MCF 10A (cell line): ENCODE measurements around the gene CAPN10. TPM values are rescaled to one million over a fixed set of nuclear protein-coding genes. Genes with fewer than 3 reads are reported as not detected.
A peak's percentile ranks its signal among the peaks of the same experiment; 100 is the strongest.

Experiments used
- BruUV-seq: library from RNA; stranded (reverse); fragments of 400-500 nt; replicated peaks from 2 replicates; lab custom pipeline; 2021; lab: Mats Ljungman, UMichigan
- CTCF ChIA-PET: fragments of 300-600 bp; sonication (Branson Sonifier 250); formaldehyde crosslinking; extraction: SDS; loops from one replicate; lab custom pipeline; 2021; ENCODE audit warnings: antibody characterized with exemption, inconsistent platforms; lab: Yijun Ruan, JAX
- POLR2A ChIA-PET: fragments of 300-600, 350-650 bp; sonication (Branson Sonifier 250); formaldehyde crosslinking; extraction: SDS; loops from one replicate; lab custom pipeline; 2020; ENCODE audit warnings: antibody characterized with exemption, inconsistent platforms; lab: Yijun Ruan, JAX
- DNase-seq: peaks from one replicate; pipeline ENCODE4 v3.0.0-alpha.2; 2018; ENCODE audit not compliant: unreplicated experiment
- H3K27ac Mint-ChIP-seq: one replicate; pipeline ENCODE4 v1.8.0; 2022; ENCODE audit warnings: mild to moderate bottlenecking, low read depth, mixed read lengths; ENCODE audit not compliant: unreplicated experiment
- H3K27me3 Mint-ChIP-seq: one replicate; pipeline ENCODE4 v1.8.0; 2022; ENCODE audit warnings: mixed read lengths; ENCODE audit not compliant: insufficient read depth, unreplicated experiment
- H3K36me3 Mint-ChIP-seq: one replicate; pipeline ENCODE4 v1.8.0; 2022; ENCODE audit warnings: mild to moderate bottlenecking, moderate library complexity, mixed read lengths; ENCODE audit not compliant: insufficient read depth, unreplicated experiment
- H3K4me1 Mint-ChIP-seq: one replicate; pipeline ENCODE4 v1.8.0; 2022; ENCODE audit warnings: mixed read lengths; ENCODE audit not compliant: insufficient read depth, unreplicated experiment
- H3K4me3 Mint-ChIP-seq: one replicate; pipeline ENCODE4 v1.8.0; 2022; ENCODE audit warnings: mild to moderate bottlenecking, moderate library complexity, mixed read lengths; ENCODE audit not compliant: unreplicated experiment
- H3K9me3 Mint-ChIP-seq: one replicate; pipeline ENCODE4 v1.8.0; 2022; ENCODE audit warnings: mixed read lengths; ENCODE audit not compliant: unreplicated experiment
- CTCF ChIP-seq: fragments of 200-600 bp; IDR thresholded peaks from one replicate; pipeline ENCODE4 v1.8.0; 2022; ENCODE audit warnings: antibody characterized with exemption, mild to moderate bottlenecking; ENCODE audit not compliant: unreplicated experiment
- intact Hi-C: fragments of 100-400 bp; cut with micrococcal nuclease; formaldehyde crosslinking; loops from 2 replicates; pipeline ENCODE4 v1.14.1; 2022
- total RNA-seq: library from RNA; stranded (reverse); gene quantifications from 2 replicates; pipeline ENCODE4 v1.2.3, GENCODE V29; 2022

The CAPN10 gene
- total RNA-seq, 1 experiment from 2014 or later, result 27.6 TPM

GRCh38 chr2:240558236-240558761 is 28.2 kb upstream of the CAPN10 start:
- DNase-seq, result no peak
- intact Hi-C loops, result no loop called here
- Mint-ChIP-seq H3K27me3 (no peaks in the 10 kb centered on the region), H3K4me1 (peaks cover 26% of the 10 kb centered on the region), H3K27ac (no peak overlapping the region), H3K4me3 (peak overlapping the region; percentile 69), H3K9me3 (no peaks in the 10 kb centered on the region), H3K36me3 (peaks cover 28% of the 10 kb centered on the region)
- CTCF ChIA-PET, result interaction anchor here (0.5 to 0.6 kb wide), 2 partner anchors 105 to 592 kb away, joined by 3 read pairs; partner anchors contain the start of gene PPP1R7
- no peak for TF ChIP-seq CTCF
- no TSS peak for BruUV-seq
- POLR2A ChIA-PET, result interaction anchor here (0.6 to 10.7 kb wide), 3 partner anchors 8 to 28 kb away, joined by 3 to 275 read pairs (median 87); partner anchors contain the start of gene CAPN10

- H3K27ac Mint-ChIP-seq, result no peak overlapping the region
- BruUV-seq, result no TSS peak
- no peak for DNase-seq
- POLR2A ChIA-PET, result interaction anchor here (0.8 to 10.7 kb wide), 4 partner anchors 9 to 1000 kb away, joined by 3 to 275 read pairs (median 46); partner anchors contain the start of gene CAPN10
- CTCF ChIA-PET, result interaction anchor here (1.0 kb wide), 1 partner anchor 21 kb away, joined by 4 read pairs; no protein-coding TSS in a partner anchor
- H3K4me1 Mint-ChIP-seq, result peaks cover 27% of the 10 kb centered on the region
- intact Hi-C loops, result no loop called here
- peaks cover 27% of the 10 kb centered on the region for H3K36me3 Mint-ChIP-seq
- peak overlapping the region; percentile 80 for H3K4me3 Mint-ChIP-seq
- no peak for TF ChIP-seq CTCF
- H3K27me3 Mint-ChIP-seq, result no peaks in the 10 kb centered on the region
- no peaks in the 10 kb centered on the region for H3K9me3 Mint-ChIP-seq
Observed at GRCh38 chr2:240559286-240559685, 27.2 kb upstream of the CAPN10 start.

GRCh38 chr2:240560084-240560479 is 26.5 kb upstream of the CAPN10 start, which contains the start of gene DUSP28:
Gene DUSP28, plus strand, starts transcription at chr2:240560357. Its CDS starts 328 bp downstream, at chr2:240560685.
- no peak for TF ChIP-seq CTCF
- DNase-seq, result peak; percentile 86
- BruUV-seq, result no TSS peak
- peaks cover 24% of the 10 kb centered on the region for H3K36me3 Mint-ChIP-seq
- intact Hi-C loops, result no loop called here
- no peaks in the 10 kb centered on the region for H3K27me3 Mint-ChIP-seq
- H3K9me3 Mint-ChIP-seq, result no peaks in the 10 kb centered on the region
- H3K27ac Mint-ChIP-seq, result peak within 1 kb of the TSS; percentile 74
- H3K4me3 Mint-ChIP-seq, result peak within 1 kb of the TSS; percentile 80
- H3K4me1 Mint-ChIP-seq, result peaks cover 34% of the 10 kb centered on the region
- ChIA-PET POLR2A (interaction anchor here (0.6 to 10.7 kb wide), 7 partner anchors 9 to 542 kb away, joined by 3 to 275 read pairs (median 5); partner anchors contain the start of genes CAPN10, GPC1, MTERF4 and RNPEPL1), CTCF (no interaction called here)
